ENCODE measurements around the gene PLGLB2.
"Not testable (repeated sequence)": the region's sequence is repeated elsewhere in the genome, so short reads cannot be mapped to it uniquely, and the experiment has no call there.

Gene PLGLB2

DNA sequence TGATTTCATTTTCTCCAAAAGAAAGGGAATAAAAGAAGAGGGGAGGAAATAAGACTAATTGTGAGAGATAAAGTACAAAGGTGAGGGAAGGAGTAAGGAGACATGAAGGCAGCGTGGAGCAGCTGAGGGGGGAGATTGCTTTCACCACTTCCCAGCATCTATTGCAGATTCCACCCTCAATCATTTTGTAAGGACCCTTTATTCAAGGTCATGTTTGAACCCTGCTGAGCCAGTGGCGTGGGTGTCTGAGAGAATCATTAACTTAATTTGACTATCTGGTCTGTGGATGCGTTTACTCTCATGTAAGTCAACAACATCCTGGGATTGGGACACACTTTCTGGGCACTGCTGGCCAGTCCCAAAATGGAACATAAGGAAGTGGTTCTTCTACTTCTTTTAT is at the start of gene PLGLB2:
TSS of gene PLGLB2 (plus strand) at position 297 of the 400 bp plus-strand sequence. CDS start at position 364, 67 bp downstream.
- DNase-seq (ENCODE audit: low read depth) = not testable (repeated sequence)

DNA sequence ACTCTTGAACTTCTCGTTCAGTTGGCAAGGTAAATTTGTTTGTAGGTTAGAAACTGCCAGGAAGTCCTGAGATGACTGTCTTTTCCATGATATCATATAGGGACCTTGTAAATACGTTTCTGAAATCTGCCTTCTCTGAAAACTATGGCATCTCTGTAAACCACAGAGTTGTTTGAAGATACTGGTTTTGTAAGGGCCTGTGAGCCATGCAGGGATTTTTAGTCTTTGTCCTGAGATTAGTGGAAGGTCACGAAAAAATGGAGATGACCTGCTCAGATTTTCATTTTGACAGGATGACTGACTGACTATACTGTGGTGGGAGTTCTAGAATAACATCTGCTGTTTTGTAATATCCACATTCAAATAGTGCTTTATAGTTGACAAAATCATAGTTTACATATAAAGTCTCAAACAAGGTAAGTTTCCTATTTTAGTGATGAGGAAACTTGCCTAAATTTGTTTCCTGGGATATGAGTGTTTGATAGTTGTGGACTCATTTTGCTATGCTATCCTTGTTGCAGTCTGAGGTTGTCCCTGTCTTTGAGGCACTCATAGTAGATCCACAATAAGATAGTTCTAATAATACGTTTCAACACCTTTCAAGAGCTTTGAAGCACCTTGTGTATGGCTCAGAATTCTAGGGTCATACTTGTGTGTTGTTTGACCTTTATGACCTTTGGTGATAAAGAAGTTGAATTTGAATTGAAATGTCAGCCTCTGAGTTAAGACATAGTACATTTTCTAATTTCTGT is 43.1 kb upstream of the PLGLB2 start:
- not testable (repeated sequence) for DNase-seq (ENCODE audit: low read depth)

DNA sequence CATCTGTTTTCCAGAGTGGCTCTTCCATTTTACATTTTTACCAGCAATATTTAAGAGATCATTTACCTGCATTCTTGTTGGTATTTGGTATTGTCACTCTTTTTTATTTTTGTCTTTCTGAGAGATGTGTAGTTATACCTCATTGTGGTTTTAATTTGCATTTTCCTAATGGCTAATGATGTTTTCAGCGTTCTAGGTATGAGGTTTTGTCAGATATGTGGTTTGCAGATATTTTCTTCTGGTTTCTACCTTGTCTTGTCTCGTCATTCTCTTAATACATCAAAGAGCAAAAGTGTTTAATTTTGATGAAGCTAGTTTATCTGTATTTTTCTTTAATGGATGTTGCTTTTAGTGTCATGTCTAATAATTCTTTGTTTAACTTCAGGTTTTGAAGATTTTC is 39.5 kb upstream of the PLGLB2 start:
- not testable (repeated sequence) for DNase-seq (ENCODE audit: low read depth)

DNA sequence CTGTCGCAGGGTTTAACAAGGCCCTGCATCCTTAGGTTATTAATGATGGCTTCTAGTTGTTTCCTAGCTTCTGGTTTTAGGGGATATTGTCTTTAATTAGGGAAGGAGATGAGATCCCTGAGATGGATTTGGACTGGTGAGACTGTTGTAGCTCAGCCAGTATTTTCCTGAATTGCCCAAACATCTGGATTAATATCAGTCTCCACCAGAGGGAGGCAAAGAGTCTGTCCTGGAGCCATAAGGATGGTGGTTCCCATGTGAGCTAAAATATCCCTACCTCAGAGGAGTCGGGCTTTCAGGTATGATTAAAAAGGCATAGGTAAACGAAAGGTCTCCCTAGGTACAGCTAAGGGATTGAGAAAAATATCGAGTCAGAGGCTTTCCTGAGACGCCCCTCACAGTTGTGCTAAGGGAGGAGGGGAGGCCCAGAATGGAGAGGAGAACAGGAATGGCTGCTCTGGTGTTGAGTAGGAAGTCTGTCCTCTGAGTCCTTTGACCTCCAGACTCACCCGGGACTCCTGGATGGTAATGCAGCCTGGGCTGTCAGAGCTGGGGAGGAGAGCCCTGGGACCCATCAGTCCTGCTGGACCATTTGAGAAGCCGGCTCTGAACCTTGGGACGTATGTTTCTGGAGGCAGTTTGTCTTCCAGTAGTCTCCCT is 19.8 kb upstream of the PLGLB2 start:
- DNase-seq (ENCODE audit: low read depth) = not testable (repeated sequence)

DNA sequence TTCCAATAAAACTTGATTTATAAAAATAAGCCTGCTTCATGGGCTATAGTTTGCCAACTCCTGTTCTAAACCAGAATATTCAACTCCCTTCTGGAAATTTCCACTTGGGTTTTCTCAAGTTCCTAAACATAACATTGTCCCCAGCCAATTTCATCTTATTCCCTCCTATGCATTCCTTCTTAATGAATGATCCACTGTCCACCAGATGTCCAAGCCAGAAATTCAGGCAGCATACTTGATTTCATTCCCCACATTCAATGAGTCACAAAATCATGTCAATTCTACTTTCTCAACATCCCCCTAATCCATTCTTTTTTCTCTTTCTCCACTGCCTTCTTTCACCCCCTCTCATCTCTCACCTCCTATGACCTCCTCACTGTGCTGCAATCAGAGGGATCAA is 7.0 kb upstream of the PLGLB2 start:
- not testable (repeated sequence) for DNase-seq (ENCODE audit: low read depth)

DNA sequence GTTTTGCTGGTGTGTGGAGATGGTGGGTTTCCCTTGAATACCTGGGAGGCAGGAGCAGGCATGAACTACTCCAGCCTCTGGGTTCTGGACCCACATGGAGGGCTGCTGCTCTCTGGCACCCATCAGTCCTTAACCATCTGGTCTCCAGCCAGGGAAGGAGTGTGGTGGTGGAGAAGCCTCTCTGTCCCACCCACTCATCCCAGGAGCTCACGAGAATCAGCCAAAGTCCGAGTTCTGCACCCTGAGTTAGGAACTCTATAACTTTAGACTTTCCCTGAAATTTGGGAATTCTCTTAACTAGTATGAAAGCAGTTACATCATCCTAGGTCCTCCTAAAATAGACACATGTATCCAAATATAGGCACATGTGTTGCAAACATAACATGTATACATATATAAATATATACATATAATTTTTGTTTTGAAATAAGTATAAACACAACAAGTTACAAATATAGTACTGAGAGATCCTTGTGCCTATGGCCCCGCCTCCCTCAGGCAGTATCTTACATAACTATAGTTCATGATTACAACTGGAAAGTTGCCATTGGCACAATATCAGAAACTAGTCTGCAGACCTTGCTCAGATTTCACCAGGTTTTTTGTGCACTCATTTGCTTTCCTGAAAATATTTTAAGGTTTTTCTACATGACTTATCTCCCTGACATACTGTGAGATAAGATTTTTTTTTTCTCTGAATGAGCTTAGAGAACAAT is 5.3 kb upstream of the PLGLB2 start:
- DNase-seq (ENCODE audit: low read depth) = not testable (repeated sequence)

DNA sequence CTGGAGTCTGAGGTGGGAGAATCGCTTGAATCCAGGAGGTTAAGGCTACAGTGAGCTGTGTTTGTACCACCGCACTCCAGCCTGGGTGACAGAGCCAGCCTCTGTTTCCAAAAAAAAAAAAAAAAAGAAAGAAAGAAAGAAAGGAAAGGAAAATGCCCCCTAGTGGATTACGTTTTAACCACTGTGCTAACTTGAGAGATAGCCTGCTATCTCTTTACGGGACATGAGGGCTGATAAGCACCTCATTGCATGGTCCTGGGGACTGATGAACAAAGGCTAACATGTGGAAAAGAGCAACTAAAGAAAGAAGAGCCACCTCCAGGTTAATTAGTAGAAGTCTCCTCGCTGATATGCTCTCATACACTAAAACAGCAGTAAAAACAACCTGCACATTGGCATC is 4.2 kb upstream of the PLGLB2 start:
- DNase-seq (ENCODE audit: low read depth) = not testable (repeated sequence)

DNA sequence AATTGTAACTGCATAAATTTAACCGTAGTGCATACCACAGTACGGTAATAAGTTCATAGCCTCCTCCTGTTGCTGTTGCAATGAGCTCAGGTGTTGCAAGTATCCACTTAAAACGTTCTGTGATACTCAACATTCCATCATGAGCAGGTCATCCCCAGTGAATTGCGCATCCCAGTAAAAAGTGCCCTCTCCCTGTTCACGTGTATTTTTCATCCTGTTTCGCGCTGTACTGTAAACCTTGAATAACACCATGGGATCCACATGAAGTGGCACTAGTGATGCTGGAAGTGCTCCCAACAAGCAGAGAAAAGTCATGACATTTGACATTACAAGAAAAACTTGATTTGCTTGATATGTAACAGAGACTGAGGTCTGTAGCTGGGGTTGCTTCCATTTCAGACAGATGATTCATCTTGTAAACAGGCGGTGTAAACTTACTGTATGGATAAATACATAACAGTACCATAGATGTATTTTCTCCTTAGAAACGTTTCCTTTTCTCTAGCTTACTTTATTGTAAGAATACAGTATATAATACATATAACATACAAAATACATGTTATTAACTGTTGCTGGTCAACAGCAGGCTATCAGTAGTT is 2.4 kb upstream of the PLGLB2 start:
- not testable (repeated sequence) for DNase-seq (ENCODE audit: low read depth)

DNA sequence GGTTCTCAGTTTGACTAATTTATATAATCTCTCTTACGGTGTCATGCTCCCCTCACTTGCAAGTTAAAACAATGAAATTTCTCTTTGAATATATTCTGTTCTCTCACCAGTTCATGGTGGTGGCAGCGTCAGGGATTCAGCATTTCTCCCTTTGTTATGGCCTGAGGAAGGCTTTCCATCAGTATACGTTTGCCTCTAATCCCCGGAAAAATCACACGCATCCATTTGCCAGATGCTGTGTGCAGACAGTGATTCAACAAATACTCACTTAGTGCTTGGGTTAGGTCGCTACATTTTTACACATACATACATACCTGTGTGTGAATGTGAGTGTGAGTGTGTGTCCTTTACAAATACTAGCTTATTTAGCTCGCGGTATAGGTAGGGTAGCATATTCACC is 637 bp downstream of the PLGLB2 start:
- DNase-seq (ENCODE audit: low read depth) = not testable (repeated sequence)

DNA sequence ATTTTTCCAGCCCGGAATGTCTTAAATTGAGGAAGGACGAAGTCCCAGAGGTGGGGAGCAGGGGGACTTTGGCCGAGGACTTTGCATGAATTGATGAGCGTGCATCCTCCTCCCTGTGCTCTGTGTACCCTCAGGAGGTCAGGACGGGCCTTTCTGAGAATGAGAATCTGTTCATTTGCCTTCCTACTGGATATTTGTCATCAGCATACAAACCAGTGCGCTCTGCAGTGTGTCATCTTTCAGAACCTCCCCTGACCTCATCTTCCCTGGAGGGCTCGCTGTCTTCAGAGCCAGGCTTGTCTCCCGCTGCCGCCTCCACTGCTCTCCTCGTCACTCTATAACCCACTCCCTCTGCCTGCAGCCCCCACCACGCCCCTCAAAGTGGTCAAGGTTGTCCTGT is 2.7 kb downstream of the PLGLB2 start:
- not testable (repeated sequence) for DNase-seq (ENCODE audit: low read depth)

DNA sequence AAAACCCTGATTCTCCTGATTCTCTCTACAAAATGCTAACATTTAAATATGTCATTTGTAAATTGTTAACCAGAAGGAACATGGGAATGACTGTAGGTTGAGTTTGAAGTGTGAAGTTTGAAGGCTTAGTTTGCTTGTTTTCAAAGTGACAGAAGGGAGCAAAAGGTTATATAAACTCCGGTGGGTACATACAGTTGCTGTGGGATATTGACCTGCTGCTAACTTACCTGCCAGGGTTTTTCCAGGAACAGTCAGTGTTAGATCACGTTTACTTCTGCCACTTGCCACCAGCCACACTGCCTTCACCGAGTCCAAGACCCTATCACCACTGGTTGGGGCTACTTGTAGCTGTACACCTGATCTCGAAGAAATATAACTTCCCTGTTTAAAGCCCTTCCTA is 6.9 kb downstream of the PLGLB2 start:
- not testable (repeated sequence) for DNase-seq (ENCODE audit: low read depth)

Measured in stimulated activated CD8-positive, alpha-beta memory T cell treated with anti-CD3 and anti-CD28 coated beads, Interleukin-12 subunit alpha, Interleukin-12 subunit beta, amount 100 ng/mL, for 4 hours (primary cell).